Fibroblast of villous mesenchyme (primary cell): ENCODE measurements around the gene NOSIP. TPM values are rescaled to one million over a fixed set of nuclear protein-coding genes. Genes with fewer than 3 reads are reported as not detected.
A peak's percentile ranks its signal among the peaks of the same experiment; 100 is the strongest.

Source experiments
- DNase-seq: peaks from one replicate; pipeline ENCODE4 v3.0.0-alpha.2; 2010; ENCODE audit warnings: low read depth
- H3K4me3 ChIP-seq: 2 replicates; pipeline ENCODE4 v1.5.1; 2011; ENCODE audit warnings: low read depth, mild to moderate bottlenecking, low read length
- total RNA-seq: library from RNA; depleted of rRNA; stranded (reverse); fragments of >200 nt; gene quantifications from 2 replicates; pipeline ENCODE4 v1.2.3, GENCODE V29; 2012
- TF ChIP-seq, protein P1 (sequence below): IDR thresholded peaks from 2 replicates; pipeline ENCODE4 v1.5.1; 2012; ENCODE audit warnings: low read depth, mild to moderate bottlenecking, low read length; ENCODE audit not compliant: insufficient read depth

Gene NOSIP
- total RNA-seq, 1 donor = 76.9 TPM

DNA sequence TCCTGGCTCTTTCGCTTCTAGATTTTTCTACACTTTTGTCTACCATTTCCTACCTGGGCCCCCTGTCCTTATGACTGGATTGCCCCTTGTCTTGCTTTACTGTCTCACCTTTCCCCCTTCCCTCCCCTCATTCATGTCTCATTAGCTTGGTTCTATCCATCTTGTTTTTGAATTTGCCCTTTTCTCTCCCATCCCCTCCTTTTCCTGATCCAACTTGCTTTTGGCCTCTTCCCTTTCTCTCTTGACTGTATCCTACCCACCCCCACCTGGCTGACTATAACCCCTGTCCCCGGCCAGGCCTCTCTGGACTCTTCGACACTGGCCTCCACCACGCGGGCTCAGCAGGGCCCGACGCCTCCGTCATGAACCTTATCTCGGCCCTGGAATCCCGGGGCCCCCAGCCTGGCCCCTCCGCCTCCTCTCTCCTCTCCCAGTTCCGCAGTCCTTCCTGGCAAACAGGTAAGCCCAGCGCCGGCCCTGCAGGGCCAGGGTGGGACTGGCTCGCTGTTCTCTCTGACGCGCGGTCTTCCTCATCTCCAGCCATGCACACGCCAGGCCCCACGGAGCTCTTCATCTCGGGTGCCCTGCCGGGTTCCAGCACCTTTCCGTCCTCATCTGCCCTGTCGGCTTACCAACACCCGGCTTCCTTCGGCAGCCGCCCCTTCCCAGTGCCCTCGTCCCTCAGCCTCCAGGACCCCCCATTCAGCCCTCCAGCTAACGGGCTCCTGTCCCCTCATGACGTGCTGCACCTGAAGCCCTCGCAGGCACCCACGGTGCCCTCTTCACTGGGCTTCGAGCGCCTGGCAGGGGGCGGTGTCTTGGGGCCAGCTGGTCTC, 14.0 kb upstream of the NOSIP start:
- no peak for DNase-seq
- TF ChIP-seq, protein P1, sequence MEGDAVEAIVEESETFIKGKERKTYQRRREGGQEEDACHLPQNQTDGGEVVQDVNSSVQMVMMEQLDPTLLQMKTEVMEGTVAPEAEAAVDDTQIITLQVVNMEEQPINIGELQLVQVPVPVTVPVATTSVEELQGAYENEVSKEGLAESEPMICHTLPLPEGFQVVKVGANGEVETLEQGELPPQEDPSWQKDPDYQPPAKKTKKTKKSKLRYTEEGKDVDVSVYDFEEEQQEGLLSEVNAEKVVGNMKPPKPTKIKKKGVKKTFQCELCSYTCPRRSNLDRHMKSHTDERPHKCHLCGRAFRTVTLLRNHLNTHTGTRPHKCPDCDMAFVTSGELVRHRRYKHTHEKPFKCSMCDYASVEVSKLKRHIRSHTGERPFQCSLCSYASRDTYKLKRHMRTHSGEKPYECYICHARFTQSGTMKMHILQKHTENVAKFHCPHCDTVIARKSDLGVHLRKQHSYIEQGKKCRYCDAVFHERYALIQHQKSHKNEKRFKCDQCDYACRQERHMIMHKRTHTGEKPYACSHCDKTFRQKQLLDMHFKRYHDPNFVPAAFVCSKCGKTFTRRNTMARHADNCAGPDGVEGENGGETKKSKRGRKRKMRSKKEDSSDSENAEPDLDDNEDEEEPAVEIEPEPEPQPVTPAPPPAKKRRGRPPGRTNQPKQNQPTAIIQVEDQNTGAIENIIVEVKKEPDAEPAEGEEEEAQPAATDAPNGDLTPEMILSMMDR = no peak
- H3K4me3 ChIP-seq = no peak overlapping the region

DNA sequence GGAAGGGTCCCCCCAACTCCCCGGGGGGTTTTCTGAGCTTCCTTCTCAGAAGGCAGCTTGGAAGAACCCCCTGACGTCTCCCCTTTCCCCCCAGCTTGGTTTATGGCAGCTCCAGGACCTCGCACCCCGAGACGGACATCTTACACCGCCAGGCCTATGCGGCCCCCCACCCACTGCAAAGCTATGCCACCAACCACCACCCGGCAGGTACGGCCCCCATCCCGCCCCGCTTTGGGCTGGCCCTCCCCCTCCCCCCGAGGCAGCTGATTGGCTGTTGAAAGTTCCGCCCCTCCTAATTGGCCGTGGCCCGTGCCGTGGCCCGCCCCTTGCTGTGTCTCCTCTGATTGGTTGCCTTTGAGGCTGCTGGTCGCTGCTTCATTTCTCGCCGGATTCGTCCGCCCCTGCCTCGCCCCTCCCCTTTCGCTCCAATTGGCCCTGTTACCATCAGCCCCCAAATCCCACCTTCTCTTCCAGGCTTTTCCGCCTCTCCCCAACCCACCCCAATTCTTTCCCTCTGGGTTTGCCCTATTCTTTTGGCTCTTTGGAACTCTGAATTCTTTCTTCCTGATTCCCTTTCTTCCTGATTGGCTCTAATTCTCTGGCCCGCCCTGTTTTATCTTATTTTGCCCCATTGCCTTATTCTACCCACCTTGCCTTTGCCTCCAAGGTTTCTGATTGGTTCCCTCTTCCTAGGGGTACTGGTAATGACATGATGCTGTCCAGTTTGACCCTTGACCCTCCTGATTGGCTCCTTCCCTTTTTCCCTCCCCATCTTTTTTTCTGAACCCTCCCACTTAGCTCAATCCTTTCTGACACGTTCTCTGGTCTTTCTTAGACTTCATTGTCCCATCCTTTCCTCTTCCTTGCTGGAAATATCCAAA, 13.1 kb upstream of the NOSIP start:
- peak; percentile 90 for DNase-seq
- TF ChIP-seq, protein P1 = no peak
- H3K4me3 ChIP-seq = peak overlapping the region; percentile 87

DNA sequence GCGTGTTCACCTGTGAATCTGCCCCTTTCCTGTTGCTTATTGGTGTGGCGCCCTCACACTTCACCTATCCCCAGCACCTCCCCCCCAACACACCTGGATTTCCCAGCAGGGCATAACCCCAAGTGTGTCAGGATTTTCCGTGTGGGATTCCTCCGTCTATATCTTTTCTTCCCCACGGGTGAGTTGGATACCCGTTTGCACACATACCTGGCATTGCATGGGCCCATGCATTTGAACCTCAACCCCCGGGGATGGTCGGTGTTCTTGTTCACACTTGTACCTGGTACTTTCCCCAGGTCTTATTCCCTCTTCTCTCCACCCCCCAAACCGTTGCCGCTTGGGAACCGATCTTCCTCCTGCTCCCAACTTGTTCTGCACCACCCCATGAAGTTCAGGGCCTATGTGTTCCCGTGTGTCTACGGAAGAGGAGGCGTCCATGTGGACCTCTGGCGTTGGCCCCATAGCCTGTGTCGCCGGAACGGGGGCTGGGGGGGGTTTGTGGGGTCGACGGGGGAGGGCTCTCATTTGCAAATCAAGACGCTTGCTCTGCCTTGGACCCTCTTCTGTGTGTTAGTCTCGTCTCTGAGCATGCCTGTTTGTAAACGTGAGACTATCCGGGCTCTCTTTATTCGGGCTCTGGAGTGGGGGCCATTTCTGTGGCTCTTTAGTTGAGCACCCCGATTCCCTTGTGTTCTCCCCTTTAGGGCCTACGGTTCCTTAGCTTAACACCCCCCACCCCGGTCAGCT, 12.3 kb upstream of the NOSIP start:
- H3K4me3 ChIP-seq = peak overlapping the region; percentile 87
- peak; percentile 18 for DNase-seq

DNA sequence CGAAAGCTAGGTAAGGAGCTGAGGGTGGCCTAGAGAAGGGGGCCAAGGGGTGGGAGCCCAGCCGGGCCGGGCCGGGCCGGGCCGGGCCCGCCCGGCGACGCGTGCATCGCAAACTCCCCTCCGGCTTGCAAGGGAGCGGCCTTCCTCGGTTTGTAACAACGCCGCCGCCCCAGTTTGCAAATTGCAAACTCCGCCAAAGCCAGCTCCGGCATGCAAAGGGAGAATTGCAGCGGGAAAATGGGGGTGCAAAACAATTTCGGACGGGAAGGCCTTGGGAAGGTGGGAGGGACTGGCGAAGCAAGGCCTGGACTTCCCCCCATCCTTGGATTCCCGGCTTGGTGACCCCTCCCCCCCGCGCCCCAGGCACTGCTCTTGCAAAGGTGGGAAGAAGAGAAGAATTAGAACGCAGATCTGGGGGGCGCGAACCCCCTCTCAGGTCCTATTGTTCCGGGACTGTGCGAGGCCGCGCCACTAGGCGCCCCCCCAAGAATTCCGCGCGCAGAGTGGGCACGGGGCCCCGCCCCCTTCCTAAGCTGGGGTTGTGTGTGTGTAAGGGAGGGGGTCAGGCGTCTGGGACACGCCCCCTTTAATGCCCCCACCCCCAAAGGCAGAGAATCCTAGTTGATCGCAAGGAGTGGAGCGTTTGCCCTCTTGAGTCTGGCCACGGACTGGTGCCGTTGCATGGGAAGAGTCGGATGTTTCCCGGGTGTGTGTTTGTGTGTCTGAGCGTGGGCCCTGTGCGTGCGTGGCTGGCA, 11.6 kb upstream of the NOSIP start:
- H3K4me3 ChIP-seq = peak overlapping the region; percentile 87
- TF ChIP-seq, protein P1 = no peak
- DNase-seq = peak; percentile 35

More for the DNA sequence above, 12.3 kb upstream of the NOSIP start:
- TF ChIP-seq, protein P1 = no peak

DNA sequence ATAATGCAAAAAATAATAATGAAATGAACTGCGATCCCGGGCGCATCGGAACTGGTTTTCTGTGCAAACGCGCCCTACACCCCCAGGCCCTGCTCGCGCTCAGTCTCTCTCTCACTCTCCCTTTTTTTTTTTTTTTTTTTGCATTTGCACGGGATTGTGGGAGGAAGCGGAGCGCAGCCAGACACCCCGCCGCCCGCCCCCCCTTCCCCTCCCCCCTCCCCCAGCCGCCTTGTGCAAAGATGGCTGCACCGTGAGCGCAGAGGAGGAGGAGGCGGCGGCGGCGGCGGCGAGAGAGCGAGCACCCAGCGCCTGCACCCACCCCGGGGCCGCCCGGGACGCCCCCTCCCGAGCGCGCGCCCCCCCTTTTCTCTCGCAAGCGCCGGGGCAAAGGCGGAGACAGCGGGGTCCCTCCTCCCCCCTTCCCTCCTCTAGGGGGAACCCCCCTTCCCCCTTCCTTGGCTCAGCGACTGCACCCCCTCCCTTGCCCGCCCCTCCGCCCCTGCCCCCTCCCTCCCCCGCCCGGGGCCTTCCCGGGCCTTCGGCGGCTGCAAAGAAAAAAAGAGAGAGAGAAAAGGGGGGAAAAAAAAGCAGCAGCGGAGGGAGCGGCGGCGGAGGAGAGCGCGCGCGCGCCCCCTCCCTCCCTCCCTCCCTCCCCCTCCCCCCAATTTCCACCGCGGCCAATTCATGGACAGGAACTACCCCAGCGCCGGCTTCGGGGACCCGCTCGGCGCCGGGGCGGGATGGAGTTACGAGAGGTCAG, 10.8 kb upstream of the NOSIP start, which contains the start of gene PRR12:
PRR12 (plus strand) TSS at position 212 of the 760 bp plus-strand sequence; CDS start at position 685, 473 bp downstream.
- peak within 1 kb of the TSS; percentile 87 for H3K4me3 ChIP-seq
- DNase-seq = peak; percentile 71
- TF ChIP-seq, protein P1 = no peak
